A549 (cell line): ENCODE results near the gene TMC4.

Experiments
- BCL3 ChIP-seq: fragments of >200 bp; sonication (Bioruptor Twin); formaldehyde crosslinking; IDR thresholded peaks from 3 replicates; pipeline ENCODE4 v1.6.1; 2016
- CTCF ChIP-seq: fragments of >200 bp; sonication (Bioruptor Twin); formaldehyde crosslinking; IDR thresholded peaks from 3 replicates; pipeline ENCODE4 v1.5.1; 2016
- EP300 ChIP-seq, 2 experiments: fragments of >200 bp; sonication (Bioruptor Twin); formaldehyde crosslinking; IDR thresholded peaks; 2 replicates in 1 of 2; 3 replicates in 1 of 2; pipeline ENCODE4 v1.6.1; 2016 to 2017
- JUNB ChIP-seq: fragments of >200 bp; sonication (Bioruptor Twin); formaldehyde crosslinking; IDR thresholded peaks from 2 replicates; pipeline ENCODE4 v1.6.1; 2016
- KDM1A ChIP-seq: fragments of 200-600 bp; sonication (generic); IDR thresholded peaks from 2 replicates; pipeline ENCODE4 v1.6.1; 2016; ENCODE audit warnings: low read depth, mild to moderate bottlenecking
- NFE2L2 ChIP-seq: fragments of 150-350 bp; conservative IDR thresholded peaks from 2 replicates; pipeline ENCODE4 v1.6.1; 2014; ENCODE audit warnings: low read length
- REST ChIP-seq: fragments of 200-600 bp; sonication (generic); IDR thresholded peaks from 2 replicates; pipeline ENCODE4 v1.6.1; 2016; ENCODE audit warnings: antibody characterized with exemption, mild to moderate bottlenecking, moderate library complexity

GRCh38 chr19:54136086-54136863 is 36.7 kb downstream of the TMC4 start:
- TF ChIP-seq BCL3 (no peak), NFE2L2 (no peak), CTCF (no peak), REST (no peak), KDM1A (no peak), EP300 (IDR thresholded peaks at IDR 0.05) (no peak), JUNB (no peak)
